HG03064 (cell line): Measurements from ENCODE around the gene TBC1D8.

Experiments
- ATAC-seq: cut with Tn5 transposase; IDR thresholded peaks from one replicate; pipeline ENCODE4 v1.9.1; 2021; ENCODE audit warnings: low read depth; ENCODE audit not compliant: unreplicated experiment

The TBC1D8 gene

DNA sequence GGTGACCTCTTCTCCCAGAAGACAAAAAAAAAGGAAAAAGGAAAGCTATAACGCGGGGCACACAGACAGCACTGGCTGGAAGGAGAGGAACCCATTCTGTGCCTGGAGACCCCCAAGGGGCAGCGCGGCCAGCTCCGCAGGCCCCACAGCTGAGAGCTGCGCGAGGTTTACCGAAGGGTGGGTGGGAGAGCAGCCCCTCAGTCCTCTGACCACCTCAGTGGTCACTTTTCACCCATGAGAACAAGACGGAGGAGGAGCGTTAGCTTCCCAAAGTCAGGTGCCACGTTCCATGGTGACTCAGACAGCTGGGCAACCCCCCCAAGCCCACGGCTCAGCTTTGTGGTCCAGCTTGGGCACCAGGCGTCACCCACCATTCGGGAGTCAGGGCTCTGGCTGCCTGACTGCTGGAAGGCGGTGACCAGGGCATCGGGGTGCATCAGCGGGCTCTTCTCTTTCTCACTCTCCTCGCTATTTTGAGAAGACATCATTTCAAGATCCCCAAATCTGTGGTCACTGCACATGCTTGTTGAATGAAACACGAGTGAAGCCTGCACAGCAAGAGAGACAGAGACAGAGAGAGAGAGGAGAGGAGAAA, 113.9 kb downstream of the TBC1D8 start:
- ATAC-seq: no peak

DNA sequence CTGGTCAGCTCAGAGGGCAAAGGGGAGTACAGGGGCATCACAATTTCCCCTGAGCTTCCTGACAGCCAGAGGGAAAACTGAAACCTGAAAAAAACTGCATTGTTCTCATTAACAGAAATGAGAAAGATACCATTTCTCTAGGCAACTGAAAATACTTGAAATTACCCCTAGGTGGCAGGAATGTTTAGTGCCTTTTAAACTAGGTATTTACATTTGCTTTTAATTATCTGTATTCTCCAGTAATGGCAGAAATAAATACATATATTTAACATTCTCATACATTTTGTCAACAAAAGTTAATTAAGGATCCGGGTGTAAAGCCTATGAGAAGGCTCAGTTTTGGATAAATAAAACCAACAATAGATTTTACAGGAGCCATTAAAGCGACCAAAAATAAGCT, 114.6 kb downstream of the TBC1D8 start:
- no peak for ATAC-seq

DNA sequence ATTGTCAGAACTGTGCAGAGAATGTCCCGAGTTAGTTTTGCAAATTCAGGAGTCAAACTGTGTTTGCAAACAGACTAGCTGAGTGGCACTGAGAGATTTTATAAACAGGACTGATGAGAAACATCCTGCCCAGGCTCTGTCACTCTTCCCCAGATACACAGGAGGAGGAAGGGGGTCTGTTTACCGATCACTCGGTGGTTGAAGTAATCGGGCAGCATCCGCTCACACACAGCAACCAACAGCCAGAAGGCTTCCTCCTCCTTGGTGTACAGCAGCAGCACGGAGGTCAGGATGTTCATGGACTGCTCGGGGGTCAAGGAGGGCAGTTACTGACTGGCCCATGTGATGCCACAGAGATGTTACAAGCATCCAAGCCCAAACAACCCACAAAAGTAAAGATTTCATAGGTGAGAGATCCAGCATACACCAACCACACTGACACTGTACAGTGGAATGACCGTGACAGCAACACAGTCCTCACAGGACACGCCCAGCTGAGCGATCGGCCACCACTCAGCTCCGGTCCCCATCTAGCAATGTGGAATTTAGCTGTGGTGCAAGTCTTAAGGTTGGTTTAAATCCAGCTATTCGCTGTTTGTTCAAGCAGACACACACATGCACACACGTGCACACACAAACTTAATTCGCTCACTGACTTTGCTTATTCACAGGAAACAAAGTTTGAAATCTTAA, 119.0 kb downstream of the TBC1D8 start:
- no peak for ATAC-seq

DNA sequence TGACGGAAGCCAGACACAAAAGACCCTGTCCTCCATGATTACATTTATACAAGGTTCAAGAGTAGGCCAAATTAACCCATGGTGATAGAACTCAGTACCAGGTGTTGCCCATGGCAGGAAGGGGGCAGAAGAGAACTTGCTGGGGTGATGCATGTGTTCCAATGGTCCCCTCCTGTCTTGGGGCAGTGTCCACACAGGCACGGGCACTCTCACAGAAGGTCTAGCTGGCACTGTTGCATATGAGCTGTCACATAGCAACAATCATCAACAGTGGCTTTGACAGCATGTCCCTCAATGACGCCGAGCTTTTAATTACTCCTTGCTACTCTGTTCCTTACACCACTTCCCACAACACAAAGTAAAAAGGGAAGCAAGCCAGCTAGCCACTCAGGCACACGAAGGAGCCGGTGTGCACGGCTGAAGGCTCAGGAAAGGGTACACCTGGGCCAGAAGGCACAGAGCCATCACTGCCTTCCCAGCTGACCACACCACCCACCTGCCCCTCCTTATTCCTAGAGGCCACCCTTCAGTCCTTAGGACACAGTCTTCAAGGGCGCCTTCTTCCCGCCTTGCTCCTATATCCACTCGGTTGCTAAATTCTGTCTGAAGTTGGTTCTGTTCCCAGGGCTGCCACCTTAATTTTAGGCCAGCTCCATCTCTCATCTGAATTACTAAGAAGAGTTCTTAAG, 120.2 kb downstream of the TBC1D8 start:
- ATAC-seq: no peak

DNA sequence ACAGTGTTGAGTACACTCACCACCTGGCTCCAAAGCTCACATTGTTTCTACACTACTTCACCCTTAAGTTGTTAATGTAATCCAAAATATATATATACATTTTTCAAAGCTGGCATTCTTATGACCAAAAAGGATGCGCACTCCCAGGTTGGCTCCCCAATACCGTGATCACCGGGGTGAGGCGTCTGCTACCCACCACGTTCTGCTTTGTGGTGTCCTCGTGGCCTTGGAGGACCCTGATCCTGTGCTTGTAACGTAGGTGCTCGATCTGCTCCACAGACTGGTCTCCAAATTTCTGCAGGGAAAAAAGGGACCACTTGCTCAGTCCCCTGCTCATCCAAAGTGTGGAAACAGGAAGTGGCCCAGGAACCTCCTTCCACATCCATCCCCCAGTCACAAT, 123.3 kb downstream of the TBC1D8 start:
- ATAC-seq: no peak

DNA sequence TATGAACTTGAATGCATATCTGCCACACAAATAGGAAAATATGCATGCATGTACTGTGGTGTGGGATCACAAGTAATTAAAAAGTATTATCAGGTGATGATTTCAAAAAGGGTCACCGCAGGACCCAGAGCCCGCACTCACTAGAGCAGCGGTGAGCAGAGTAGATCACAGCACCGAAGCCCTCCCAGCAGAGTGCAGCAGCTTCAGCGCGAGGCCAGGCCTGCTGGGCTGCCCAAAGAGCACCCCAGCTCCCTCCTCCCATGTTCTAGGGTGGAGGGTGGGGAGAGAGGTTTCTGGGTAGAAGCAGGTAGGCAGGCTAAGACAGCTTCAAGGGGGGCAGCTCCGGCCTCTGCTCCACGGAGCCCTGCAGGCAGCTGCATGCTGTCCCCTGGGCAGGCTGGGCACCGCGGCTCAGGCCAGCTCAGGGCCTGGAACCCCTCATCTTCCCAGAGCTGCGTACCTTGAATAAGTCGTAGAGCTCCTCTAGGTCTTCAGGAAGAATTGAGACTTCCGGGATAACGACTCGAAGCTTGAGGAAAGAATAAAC, 124.2 kb downstream of the TBC1D8 start:
- no peak for ATAC-seq

DNA sequence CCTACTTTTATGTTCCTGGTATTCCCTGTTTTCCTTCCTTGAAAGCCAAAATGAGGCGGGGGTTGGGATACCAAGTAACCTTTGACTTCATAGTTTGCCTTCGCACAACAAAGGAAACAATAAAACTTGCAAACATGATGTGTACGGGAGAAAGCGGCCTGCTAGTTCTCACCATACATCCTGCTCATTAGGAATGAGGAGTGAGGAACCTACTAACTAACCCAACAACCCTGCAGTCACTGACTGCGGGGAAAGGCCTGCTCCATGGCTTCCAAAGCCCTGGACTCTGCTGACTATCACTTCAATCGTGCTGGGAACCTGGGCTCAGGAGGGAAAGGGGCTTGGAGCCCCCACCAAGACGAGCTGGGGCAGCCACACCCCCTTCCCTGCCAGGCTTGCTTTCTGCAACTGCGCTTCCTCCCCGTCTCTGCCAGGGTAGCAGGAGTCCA, 124.9 kb downstream of the TBC1D8 start:
- no peak for ATAC-seq

DNA sequence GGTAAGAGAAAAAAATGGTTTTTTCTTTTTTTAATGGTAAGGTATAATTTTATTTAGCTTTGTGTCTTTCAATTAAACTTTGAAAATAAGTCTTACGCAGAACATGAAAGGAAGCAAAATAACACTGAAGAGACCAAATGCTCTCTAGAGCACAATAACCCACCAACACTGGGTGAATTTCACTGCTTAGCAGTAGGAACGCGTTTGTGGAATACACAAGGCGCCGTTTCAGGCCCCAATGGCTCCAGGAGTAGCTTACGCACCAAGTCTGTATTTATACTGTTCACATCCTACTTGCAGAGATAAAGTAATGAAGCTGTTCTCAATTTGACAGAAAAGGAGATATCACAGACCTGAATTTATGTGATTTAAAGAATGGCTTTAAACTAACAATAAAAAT, 125.6 kb downstream of the TBC1D8 start:
- ATAC-seq: no peak

DNA sequence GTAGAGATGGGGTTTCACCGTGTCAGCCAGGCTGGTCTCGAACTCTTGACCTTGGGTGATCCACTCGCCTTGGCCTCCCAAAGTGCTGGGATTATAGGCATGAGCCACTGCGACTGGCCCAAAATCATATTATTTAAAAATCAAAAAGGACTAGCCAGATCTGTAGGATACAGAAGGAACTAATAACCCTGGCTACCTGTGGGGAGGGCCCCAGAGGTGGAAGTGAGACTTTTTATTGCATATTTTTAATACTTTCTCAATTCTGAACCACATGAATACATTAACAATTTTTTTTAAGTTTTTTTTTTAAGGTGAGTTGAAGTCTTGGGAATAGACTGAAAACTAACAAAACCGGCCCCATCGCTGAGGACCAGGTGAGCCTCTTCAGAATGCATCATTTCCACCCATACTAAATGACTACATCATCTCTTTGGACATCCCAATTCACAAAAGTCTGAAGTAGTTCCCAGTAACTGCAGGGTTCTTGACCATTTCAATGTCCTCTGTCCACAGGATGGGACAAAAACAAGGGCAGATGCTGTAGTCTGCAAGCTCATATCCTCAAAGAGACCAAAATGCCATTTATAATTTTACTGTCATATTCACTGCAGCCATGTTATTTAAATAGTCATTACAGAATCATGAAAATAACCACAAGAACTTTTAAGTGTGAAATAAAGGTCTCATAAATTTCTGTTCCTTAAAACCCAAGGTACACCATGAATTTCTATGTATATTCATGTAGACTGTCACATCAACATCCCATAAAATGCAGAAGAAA, 127.7 kb downstream of the TBC1D8 start:
- no peak for ATAC-seq

DNA sequence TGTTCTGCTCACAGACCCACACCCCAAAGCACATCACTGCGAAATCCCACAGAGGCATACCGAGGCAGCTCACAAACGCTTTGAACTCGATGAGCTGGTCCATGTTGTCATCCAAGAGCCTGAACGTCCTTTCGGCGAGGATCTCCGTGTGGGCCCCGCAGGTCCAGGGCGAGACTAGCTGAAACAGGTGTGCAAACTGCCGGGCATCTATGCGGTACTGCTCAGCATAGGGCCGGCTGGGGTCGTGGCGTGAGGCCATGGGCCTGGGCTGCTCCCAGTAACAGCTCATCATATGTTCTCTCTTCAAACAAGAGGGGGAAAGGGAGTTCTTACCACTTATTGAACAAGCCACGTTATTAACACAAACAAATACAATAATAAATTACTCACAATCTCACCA, 129.0 kb downstream of the TBC1D8 start:
- ATAC-seq: no peak

DNA sequence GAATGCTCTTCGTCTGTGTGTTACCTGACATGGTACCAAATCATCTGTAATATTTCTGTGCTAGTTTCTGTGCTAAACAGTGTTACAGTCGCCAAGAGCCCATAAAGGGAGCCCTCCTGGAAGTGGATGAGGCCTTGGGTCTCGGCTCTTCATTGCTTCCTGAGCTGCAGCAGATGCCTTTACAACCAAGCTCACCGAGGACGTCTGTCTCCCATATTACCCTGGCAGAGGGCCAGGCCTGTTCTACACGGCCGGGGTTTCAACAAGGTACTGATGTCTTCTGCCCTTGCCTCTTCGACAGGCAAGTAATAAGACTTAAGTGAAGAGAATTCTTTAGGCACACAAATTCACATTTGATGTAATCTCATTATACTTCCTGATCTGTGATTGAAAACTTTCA, 132.2 kb downstream of the TBC1D8 start:
- ATAC-seq: no peak

DNA sequence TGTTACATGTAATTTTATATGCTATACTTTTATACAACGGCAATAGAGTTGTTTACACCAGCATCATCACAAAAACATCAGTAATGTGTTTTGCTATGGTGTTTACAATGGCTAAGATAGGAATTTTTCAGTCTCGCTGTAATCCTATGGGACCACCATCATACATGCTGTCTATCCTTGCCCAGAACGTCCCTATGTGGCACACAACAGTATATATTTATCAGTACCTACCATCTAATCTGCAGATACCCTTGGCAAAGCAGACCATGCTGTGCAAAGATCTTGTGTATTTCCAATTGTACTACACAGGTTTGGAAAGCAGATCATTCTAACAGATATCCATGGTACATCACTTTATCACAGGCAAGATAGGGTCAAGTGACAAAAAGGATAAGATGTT, 133.8 kb downstream of the TBC1D8 start:
- no peak for ATAC-seq

DNA sequence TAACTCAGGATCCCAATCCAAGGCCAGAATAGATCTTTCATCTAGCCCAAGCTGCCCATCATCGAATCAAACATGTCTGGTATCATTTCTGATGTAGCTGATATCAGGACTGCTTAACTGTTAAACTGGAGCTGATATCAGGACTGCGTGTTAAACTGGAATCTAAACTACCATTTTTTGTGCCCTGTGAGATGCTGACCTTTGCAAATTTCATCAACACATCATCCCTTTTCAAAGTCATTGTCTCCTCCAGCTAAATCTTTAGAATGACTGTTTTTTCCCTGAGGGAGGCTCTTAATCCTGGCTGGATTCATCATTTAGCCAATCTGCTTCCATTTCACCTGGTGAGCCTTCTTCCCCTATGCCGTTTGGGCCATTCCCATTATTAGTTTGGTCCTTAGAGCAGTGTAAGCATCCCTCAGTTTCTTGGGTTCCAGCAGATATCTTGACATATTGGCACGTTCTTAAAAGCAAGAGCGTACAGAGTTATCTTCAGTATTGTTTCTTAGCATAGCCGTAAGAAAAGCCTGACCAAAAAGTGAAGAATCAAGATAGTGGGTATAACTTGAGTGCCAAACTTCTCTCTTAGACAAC, 136.8 kb downstream of the TBC1D8 start:
- ATAC-seq: no peak

DNA sequence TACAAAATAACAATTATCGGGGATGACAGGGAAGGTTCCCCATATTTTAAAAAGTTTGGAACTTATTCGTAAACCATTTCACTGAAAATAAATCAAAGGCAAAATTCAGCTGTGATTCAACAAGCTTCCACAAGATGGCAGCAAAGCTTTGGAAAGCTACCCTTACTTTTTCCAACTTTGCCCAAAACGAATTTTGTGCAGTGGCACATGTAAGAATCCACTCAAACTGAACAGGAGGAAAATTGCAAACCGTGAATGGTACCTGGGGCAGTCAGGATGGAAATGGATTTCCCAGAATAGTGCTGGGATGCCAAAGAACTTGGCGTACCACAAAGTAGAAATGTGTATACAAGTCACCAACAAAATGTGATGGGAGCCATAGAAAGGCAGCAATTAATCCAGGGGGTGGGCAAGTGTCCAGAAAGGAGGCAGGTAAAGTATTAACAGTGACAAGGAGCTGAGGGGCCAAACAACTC, 138.4 kb downstream of the TBC1D8 start:
- ATAC-seq: no peak

DNA sequence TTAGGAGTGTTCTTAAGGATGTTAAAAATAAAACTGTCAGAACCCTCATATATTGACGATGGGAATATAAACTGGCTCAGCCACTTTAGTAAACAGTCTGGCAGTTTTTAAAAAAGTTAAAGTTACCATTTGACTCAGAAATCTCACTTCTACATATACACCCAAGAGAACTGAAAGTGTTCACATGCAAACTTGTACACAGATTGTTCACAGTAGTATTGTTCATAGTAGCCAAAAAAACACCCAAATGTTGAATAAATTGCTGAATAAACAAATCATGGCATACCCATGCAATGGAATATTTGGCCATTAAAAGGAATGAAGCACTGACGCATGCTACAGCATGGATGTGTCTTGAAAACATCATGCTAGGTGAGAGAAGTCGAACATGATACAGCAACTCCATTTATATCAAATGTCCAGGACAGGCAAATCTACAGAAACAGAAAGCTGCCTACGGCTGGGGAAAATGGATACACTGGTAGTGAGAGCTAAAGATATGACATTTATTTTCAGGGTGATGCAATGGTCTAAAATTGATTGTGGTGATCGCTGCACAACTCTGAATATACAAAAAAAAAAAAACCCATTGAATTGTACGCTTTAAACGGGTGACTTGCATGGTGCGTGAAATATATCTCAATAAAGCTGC, 139.0 kb downstream of the TBC1D8 start:
- peak; percentile 90 for ATAC-seq

DNA sequence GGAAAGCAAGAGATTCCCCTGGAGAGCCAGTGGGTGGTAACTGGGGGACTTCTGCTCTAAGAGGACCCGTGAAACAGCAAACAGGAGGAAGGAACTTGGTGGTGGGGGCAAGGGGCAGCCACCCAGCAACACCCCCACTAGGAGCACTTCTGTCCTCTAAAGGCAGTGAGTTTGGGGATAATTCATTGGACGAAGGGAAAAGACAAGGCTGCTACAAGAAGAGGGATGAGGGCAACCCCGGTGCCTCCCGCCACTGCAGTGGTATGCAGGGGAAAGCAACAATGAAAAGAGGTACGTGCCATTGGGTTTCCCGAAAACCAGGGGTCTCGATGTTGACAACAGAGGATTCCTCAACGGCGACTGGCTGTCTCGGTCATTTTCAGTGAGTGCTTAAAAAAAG, 140.0 kb downstream of the TBC1D8 start:
- no peak for ATAC-seq

DNA sequence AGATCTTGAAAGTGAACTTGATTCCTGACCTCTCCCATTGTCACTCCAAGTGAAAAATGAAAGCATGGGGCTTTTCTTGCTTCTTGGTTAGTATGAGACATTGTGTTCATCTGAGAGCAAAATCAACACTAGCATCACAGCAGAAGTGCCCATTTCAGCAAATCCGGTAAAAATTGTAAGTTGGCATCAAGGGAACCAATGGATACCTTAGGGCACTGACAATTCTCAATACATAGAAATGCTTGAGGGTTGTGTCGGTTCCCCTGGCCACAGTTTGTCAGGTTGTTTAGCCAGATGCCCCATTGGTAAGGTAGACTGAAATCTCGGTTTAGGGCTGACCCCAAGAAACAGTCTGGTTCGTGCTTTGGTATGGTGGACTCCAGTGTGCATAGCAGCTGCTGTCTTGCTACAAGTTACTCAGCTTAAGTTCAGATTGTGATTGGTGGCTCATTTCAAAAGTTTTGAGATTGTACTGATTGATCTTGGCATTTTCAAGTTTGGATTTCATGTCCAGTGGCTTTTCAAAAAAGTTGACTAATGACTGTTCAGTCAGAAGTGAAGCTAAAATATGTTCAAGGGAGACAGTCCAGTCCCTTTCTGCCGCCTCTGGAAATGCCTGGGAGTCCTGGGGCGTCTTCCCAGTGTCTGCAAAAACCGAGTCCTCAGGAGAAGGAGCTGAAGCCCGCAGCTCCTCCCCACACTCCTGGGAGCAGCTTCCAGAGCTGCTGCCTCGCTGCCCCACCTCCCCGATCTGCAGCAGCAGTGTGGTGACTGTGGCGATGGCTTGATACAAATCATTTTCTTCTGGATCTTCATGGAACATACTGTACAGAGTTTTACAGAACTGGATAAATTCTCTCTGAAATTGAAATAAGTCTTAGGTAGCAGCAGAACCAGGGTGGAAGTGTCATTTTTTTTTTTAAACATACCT, 143.5 kb downstream of the TBC1D8 start:
- no peak for ATAC-seq

DNA sequence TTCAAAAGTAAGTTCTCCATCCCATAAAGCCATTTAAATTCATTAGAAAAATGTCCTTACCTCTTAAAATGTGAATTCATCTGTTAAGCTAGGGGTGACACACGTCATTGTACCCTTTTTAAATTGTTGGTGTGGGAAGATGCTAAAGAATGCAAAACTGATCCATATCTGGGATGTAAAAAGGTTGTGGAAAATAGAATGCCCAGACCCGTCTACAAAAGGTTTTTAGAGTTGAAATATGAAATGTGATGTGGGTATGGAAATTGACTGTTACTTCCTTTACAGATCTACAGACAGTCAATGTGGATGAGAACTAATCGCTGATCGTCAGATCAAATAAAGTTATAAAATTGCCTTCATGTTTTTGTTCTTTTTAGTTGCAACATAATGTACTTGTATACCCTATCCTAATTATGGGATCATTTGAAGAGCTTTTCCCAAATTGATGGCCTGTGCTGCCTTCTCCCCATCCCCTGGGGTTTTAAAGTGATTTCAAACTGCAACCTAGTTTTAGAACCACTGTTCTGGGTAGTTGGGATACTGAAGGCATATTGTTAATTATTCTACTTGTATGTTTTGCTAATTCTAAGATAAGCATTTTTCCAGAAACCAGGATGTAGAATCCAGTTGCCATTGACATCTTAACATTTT, 145.0 kb downstream of the TBC1D8 start:
- ATAC-seq: no peak
